Esophagus muscularis mucosa (tissue), 4 donors: ENCODE results near the gene RRBP1.

ENCODE experiments used
- CTCF ChIP-seq, 3 experiments: fragments of 200-600 bp in 2 of 3; fragments of 450-650 bp in 1 of 3; sonication (generic) in 2 of 3; IDR thresholded peaks; one replicate each; pipeline ENCODE4 v1.5.1; 2017 to 2019; ENCODE audit warnings: antibody characterized with exemption in 3 of 3, mild to moderate bottlenecking in 2 of 3, moderate library complexity in 1 of 3
- EP300 ChIP-seq: sonication (generic); formaldehyde crosslinking; IDR thresholded peaks from one replicate; pipeline ENCODE4 v1.6.1; 2017; ENCODE audit warnings: antibody characterized with exemption
- POLR2A ChIP-seq: fragments of 450-650 bp; IDR thresholded peaks from one replicate; pipeline ENCODE4 v1.6.1; 2017; ENCODE audit warnings: antibody characterized with exemption, moderate library complexity, mild to moderate bottlenecking, low read depth
- POLR2AphosphoS5 ChIP-seq, 2 donors: sonication (generic); formaldehyde crosslinking; IDR thresholded peaks; one replicate each; pipeline ENCODE4 v1.6.1; 2017; ENCODE audit warnings: antibody characterized with exemption in 2 of 2

- TF ChIP-seq CTCF (IDR thresholded peaks at IDR 0.05) (no peak), POLR2A (no peak), EP300 (no peak), POLR2AphosphoS5 (IDR thresholded peaks at IDR 0.05) (no peak)
Measured at GRCh38 chr20:17651129-17651759, 30.8 kb downstream of the RRBP1 start.
